ENCODE results near the gene PIP5K1B.

The PIP5K1B gene

DNA sequence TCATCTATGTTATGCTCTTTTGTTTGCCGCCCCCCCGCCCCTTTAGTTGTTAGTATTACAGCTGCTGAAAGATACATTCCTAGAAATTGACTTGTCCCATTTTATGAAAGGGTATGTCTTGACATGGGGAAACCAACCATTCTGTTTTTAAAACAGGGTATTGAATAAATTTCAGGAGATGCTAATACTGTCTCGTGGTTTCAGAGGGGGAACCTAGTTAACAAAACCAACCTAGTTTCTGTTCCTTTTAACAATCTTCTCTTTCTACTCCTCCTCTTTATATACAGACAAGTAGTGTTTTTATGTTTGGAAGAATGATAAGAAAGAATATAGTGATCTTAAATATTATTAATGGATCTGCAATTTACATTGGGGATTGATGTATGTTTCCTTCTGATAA is 3.5 kb downstream of the PIP5K1B start:
- no peak for DNase-seq (ENCODE audit: low spot score)

DNA sequence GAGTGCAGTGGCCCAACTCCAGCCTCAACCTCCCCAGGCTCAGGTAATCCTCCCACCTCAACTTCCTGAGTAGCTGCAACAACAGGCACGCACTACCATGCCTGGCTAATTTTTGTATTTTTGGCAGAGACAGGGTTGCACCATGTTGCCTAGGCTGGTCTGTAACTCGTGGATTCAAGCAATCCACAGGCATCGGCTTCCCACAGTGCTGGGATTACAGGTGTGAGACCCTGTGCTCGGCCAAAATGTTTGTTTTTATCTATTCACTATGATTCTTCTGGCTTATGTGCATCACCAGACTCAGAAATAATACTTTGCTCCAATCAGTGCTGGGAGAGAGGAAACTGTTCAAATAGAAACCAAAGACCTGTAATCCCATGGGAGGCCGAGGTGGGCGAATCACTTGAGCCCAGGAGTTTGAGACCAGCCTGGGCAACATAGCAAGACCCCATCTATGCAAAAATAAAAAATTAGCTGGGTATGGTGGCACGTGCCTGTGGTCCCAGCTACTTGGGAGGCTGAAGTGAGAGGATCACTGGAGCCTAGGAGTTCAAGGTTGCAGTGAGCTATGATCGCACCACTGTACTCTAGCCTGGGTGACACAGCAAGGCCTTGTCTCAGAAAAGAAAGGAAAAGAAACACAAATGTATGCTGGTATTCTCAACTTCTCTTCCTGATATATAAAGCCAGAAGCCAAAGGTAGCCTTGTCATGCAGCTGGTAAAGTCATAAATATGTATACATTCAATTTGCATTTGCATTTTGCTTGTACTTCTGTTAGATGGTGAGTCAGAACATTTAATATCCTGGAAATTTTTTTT is 4.5 kb downstream of the PIP5K1B start:
- DNase-seq (ENCODE audit: low spot score): no peak

DNA sequence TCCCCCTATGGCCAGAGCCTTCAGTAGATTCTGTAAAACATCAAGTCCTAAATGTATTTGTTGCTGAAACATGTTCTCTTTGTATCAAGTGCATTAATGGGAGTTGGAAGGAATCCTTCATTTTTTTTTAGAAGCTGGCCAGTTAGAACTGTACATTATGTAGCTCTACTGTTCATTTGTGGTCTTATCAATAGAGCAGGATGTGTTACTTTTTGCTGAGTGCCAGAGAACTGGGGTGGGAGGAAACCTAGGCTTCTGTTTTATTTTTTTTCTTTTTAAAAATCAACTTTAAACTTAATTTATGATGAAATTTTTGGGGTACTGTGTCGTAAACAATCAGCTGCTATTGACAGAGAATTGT is 5.1 kb downstream of the PIP5K1B start:
- DNase-seq (ENCODE audit: low spot score): no peak

DNA sequence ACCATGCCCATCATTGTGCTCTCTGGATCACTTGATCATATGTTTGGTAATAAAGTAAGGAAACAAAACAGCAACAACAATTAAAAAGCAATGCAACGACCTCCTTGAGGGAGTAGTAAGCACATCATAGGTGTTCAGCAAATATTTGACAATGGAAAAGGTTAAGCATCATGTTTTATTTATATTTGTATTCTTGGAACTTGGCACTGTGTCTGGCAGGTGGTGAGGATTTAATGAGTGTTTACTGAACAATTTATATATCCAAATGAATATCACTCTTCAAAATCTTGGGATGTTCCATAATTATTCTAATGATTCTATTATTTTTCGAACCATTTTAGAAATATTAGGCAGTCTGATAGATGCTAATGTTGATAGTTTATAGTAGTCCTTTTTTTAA is 6.2 kb downstream of the PIP5K1B start:
- no peak for DNase-seq (ENCODE audit: low spot score)

DNA sequence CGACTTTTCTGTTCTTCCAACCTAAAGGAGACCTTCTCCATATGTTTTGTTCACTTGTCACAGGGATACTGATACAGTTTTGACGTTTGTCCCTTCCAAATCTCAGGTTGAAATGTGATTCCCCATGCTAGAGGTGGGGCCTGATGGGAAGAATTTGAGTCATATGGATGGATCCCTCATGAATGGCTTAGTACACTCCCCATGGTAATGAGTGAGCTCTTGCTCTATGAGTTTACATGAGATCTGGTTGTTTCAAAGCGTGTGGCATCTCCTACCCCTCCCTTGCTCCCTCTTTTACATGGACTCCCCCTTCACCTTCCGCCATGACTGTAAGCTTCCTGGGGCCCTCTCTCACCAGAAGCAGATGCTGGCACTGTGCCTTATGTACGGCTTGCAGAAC is 6.9 kb downstream of the PIP5K1B start:
- no peak for DNase-seq (ENCODE audit: low spot score)

DNA sequence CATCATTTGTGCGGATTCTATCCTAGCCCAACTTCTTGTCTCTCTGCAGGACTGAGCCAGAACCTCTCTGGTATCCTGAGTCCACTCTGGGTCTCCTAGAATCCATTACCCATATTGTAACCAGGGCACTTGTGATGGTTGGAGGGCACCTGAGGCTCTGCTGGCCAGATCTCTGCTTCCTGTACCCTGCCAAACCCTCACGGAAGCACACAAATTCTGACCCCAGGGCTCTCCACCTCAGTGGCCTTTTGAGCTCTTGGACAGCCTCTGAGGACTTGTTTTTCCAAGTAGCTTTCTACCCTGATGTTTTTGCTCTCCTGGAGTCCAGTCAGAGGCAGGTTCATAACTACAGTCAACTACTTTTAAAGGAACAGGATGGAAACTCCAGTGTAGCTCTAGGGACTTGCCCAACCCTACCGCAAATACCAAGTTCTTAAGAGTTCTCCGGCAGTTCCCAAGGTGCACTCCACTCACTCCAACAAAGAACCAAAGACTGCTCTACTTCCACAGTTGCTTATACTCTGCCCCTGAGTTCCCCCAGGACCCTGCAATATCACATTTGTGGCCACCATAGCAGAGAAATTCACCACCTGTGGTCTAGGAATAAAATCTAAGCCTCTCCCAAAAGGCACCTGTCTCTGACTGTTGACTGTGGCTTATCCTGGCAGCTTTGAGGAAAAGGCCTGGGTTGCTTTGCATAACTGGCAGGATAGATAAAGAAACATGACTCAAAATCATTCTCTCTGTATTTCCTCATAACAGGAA is 9.6 kb downstream of the PIP5K1B start:
- no peak for DNase-seq (ENCODE audit: low spot score)

DNA sequence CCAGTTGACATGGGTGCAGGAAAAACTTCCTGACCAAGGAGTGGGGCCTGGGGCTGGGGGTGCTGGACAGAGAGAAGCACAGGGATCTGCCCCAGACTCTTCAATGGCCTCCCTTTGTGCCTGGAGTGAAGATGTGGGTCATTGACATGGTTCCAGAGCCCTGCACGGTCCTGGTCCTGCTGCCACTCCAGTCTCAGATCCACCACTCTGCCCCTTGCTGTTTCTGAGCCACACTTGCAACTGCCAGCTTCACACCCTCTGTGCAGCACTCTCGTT is 10.1 kb downstream of the PIP5K1B start:
- no peak for DNase-seq (ENCODE audit: low spot score)

DNA sequence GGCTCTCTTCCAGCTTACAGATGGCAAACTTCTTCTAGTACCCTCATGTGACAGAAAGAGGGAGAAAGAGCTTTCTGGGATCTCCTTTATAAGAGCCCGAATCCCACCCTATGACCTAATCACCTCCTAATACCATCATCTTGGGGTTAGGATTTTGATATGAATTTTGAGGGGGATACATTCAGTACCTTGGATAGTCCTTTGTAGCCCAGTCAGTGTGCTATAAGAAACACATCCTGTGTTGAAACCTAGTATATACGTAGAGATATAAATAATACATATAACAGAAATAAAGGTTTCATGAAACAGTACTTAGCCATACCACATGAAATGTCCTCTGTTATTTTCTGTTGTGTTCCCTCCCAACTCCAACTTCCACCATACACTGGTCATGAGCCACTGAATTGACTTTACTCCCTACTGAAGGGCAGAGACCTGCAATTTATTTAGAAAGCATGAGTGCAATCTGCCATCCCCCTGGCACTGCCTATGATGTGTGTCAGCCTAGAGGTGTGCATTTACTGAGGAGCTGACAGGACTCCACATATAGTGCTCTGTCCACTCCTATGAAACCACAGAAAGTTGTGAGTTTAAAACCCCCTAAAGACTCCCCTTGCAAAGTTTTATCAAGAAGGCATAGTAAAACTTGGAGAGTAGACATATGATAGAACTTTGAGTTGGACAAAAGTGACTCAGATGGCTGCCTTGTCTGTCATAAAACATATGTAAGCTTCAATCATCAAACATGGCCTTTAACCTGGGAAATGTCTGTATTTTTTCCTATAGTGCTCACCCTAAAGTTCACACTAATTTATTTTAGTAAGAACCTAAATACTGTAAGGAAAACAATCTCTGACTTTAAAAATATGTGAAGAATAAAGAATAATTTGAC is 12.8 kb downstream of the PIP5K1B start:
- DNase-seq (ENCODE audit: low spot score): no peak

DNA sequence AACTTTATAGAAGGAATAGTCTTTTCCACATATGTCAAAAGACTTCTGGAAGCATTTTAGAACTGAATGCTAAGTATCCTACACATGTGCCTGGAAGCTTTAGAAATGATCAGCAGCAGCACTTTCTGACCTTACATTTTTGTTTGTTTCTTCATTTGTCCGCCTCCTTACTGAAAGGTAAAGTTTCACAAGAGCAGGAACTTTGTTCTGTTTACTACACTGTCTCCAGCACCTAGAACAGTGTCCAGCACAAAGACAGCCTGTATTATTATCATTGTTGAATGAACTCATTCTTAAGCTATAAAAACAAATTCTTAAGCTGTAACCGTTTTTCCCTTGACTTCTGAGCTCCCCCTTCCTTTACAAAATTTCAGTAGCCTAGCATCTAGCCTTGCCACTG is 14.8 kb downstream of the PIP5K1B start:
- DNase-seq (ENCODE audit: low spot score): no peak

DNA sequence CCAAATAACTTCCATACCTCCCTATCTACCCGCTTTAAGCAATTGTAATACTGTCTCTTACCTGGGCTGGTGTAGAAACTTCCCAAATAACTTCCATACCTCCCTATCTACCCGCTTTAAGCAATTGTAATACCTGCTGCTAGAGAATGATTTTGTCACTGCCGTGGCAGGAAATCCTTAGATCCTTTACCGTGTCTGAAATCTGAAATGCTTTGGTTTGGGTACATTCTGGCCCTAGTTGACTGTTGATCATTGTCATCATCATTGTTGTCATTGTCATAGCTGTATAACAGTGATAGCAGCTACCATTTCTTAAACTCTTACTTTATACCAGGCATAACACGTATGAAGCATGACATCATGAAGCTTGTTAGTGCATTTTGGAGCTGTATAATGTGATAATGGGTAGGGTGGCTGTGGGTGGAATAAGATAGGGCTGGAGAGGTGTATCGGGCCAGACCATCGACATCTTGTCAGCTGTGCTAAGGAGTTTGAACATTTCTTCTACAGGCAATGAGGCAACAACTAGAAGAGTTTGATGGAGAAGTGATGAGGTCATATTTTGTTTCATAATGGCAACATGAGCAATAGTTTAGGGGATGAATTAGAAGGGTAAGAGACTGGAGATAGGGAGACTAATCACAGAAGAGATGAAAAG is 15.7 kb downstream of the PIP5K1B start:
- no peak for DNase-seq (ENCODE audit: low spot score)

DNA sequence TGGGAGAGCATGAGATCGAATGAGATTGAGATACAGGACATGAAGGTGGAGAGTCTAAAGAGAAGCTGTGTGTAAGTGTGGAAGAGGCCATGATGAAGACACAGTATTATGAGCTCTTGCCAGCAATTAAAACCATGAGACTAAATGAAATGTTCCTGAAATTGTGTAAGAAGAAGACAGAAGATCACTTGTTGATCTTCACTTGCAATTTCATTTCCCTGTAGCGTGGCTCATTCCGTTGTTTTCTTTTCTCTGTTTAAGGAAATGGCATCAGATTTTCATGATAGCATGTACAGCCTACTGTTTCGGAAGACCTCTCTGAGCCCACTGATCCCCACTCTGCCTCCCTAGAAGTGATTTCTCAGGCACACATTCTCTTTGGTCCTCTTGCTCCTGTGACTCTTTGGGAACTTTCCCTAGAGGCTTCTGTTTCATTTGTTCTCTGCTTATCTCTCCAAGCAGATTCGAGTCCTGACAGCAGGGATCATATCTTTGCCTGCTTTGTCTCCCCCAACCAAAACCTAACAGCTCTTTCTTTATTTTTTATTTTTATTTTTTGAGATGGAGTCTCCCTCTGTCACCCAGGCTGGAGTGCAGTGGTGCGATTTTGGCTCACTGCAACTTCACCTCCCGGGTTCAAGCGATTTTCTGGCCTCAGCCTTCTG is 16.8 kb downstream of the PIP5K1B start:
- DNase-seq (ENCODE audit: low spot score): no peak

DNA sequence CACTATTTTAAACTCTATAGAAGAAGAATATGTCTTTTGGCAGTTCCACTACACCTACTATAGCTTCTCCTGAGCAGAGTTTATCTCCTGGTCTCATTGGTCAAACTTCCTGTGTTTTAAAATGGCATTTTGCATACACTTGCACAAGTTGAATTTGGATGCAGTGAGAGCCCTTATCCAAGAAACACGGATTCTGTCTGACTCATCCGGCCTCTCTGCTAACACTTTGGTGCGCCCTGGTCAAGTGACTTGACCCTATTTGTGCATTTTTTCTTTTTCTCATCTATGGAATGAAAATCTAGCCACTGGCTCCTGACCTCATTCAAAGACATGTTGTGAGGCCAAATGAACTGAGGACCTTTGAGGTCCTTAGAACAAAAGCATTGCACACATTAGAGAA is 20.0 kb downstream of the PIP5K1B start:
- DNase-seq (ENCODE audit: low spot score): no peak

DNA sequence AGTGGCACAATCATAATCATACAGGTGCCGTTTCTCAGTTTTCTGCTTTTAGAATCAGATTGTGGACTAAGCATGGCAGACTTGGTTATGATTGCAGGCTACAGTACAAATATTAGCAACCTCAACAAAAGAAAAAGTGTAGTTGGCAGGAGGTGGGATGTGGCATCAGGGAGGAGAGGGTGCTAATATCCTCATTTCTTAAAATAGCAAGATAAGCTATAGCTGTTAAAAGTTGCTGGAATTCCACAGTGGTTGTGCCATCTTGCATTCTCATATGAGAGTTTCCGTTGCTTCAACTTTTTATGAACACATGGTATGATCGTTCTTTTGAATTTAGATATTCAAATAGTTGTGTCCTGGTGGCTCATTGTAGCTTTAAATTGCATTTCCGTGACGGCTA is 21.4 kb downstream of the PIP5K1B start:
- DNase-seq (ENCODE audit: low spot score): no peak

DNA sequence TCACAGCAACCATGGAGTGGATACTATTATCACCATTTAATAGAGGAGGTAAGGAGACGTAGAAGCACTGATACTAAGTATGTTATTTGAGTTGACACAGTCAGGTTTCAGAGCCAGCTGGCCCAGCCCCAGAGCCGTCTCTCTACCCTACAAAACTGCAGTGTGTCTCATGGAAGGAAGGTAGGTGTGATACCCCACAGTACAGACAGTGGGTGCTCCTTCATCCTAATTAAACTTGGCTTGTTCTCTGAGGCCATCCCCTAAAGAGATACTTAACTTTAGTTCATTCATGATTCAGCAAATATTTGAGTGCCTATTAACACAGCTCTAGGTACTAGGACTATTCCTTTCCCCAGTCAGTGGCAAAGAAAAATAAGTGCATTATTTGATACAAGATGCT is 22.6 kb downstream of the PIP5K1B start:
- DNase-seq (ENCODE audit: low spot score): no peak

DNA sequence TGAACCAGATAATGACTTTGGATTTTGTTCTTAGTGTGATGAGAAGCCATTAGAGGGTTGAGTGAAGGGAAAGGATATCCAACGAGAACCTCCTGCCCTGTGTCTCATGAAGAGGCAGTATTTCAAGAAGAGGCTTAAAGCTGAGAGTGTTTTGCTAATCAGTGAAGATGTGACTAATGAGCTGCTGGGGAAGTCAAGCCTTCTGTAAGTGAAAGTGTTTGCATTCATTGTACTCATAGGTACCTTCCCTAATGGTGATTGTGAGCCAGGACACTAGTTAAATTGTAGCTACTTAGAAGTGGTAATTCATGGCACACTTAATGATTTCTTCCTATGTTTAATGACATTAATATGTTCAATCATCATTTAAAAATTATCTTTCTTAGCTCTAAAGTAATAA is 23.7 kb downstream of the PIP5K1B start:
- DNase-seq (ENCODE audit: low spot score): no peak

DNA sequence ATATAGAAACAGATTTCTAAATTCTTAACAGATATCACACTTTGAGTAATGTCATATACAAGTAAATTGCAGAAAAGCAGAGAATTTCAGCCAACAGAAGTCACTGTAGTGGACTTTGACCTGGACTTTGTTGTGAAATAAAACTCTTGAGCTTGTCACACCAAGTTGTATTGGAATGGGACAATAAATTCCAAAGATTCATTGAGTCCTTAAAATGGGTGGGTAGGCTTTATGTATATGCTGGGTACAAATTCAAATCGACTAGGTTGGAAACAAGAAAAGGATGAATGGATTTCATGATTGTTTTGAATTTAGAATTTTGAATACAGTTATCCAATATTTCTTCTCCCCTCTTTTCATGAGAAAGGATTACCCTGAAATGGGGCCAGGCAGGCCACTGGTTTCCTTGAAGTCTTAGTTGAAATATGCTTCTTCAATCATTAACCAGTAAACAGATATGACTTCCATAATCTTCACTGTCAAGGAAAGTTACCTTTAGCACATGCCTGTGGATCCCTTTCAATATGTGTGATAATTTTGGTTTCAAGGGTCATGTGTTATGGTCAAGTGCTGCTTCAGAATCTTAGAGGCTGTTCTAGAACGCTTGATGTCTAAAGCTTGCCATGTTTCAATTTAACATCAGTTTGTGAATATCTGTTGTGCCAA is 25.7 kb downstream of the PIP5K1B start:
- DNase-seq (ENCODE audit: low spot score): no peak

DNA sequence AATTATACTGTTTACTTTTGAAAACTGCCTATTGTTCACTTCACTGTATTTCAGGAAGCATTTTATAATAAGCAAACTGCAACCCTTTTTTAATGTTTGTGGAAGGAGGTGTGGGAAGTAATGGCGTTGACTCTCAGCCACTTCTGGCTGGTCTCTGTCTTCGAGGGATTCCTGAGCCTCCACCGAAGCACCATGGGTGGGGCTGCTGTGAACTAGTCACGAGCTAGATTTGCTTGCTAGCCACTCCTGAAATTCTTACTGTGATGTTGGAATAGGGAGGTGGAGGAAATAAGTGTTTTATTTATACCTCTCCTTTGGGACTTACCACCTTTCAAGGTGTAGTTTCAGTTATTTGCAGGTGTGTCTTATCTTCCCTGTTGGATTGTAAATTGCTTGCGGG is 26.8 kb downstream of the PIP5K1B start:
- DNase-seq (ENCODE audit: low spot score): no peak

DNA sequence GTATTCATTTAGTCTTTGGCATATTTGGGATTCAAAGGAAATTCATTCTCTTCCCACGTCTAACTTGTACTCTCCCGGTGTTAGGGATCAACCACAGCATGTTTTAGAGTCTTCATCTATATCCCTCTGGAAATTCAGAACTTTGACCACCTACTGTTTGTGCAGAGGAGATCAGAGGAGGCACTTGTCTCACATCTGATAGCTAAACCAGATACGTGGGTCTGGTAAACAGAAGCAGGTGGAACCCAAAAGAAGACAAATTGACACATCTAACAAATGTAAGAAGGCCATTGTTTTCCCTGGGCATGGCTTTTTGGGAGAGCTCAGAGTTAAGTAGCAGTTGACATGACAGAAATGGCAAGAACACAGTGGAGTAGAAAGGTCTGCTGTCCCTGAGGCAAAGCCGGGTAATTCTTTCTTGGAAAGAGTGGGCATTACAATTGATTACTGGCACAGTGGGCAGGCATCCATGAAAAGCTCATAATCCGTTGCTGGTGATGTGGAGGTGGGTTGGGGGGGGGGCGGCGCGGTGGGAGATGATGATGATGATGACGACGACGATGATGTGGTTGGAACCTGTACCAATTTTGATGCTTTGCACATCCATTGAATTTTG is 27.5 kb downstream of the PIP5K1B start:
- DNase-seq (ENCODE audit: low spot score): no peak

DNA sequence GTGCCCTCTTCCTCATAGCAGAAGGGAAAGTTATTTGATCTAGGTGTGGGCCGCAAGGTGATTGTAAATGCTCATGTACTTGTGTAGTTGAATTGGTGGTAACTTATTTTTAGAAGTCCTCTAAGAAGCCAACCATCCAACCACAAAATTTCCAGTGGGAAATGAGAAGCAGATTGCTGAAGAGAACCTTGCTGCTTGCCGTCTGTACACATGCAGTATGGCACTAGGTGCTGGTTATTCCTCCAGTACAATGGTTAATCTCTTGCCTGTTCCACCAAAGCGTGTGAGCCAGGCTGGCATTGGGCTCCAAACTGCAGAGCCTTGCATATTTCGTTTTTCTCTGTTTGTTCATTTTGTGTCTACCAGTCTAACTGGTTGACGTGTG is 28.0 kb downstream of the PIP5K1B start:
- peak; percentile 65 for DNase-seq (ENCODE audit: low spot score)

DNA sequence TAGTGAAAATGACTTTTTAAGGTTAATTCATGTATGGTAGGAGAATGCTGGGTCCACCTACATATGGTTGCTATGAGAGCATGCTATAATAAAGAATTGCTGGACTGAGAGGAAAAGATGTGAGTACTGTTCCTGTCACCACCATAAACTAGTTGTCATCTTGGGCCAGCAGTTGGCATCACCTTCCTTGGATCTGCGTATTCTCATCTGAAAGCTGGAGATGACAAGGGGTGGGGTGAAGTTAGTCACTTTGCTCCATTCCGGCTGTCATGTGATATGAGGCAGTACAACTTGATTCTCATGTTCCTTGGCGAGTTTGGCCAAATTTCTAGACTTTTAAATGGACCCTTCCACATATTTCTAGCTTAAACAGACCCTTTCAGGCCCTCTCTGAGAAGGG is 33.3 kb downstream of the PIP5K1B start:
- no peak for DNase-seq (ENCODE audit: low spot score)

DNA sequence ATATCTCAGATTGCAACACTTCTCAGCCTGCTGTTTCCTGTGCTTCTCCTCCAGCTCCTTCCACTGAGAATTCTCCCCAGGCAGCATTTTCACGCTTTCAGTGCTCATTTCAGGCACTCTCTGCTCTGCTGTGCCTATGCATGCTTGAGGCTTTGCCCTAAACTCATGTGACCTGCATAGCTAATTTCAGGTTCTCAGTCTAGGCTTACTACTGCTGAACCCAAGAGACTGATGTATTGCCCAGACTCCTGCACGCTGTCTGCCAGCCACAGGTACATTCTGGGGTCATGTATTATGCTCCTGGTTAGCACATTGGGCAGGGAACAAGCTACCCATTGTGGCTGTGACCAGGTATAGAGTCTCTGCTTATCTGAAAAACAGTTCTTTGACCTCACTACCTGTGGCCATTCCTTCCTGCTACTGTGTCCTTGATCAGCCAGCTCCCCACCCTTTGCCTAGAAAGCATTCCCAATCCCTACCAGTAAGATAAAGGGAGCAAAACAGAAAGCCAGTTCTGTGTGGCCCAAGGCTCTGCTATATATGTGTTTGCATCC is 34.7 kb downstream of the PIP5K1B start:
- no peak for DNase-seq (ENCODE audit: low spot score)
